Sigmoid colon (tissue), 7 donors: ENCODE measurements around the gene LEFTY2. TPM values are rescaled to one million over a fixed set of nuclear protein-coding genes. Genes with fewer than 3 reads are reported as not detected.
"Not testable (repeated sequence)": the region's sequence is repeated elsewhere in the genome, so short reads cannot be mapped to it uniquely, and the experiment has no call there.

Experiments used
- DNase-seq: peaks from one replicate; pipeline ENCODE4 v3.0.0-alpha.2; 2019
- H3K27ac ChIP-seq, 4 donors: fragments of 200-600 bp; sonication (generic); one replicate each; pipeline ENCODE4 v1.5.1; 2016 to 2019; ENCODE audit warnings: mild to moderate bottlenecking in 1 of 4
- H3K27me3 ChIP-seq, 3 donors: fragments of 200-600 bp; sonication (generic); one replicate each; pipeline ENCODE4 v1.5.1; 2019; ENCODE audit warnings: mild to moderate bottlenecking in 1 of 3
- H3K36me3 ChIP-seq, 4 donors: fragments of 200-600 bp; sonication (generic); one replicate each; pipeline ENCODE4 v1.5.1; 2016 to 2019
- H3K4me1 ChIP-seq, 4 donors: fragments of 200-600 bp; sonication (generic); one replicate each; pipeline ENCODE4 v1.5.1; 2017 to 2019
- H3K4me3 ChIP-seq, 4 donors: fragments of 200-600 bp; sonication (generic); one replicate each; pipeline ENCODE4 v1.5.1; 2017 to 2019; ENCODE audit warnings: mild to moderate bottlenecking in 2 of 4, moderate library complexity in 1 of 4
- H3K9me3 ChIP-seq, 4 donors: fragments of 200-600 bp in 3 of 4; sonication (generic) in 3 of 4; one replicate each; pipeline versions ENCODE4 v1.5.1 to v1.6.1; 2013 to 2019
- CTCF ChIP-seq, 4 experiments: fragments of 450-650 bp in 3 of 4; fragments of 200-600 bp in 1 of 4; IDR thresholded peaks; one replicate each; pipeline ENCODE4 v1.5.1; 2016 to 2019; ENCODE audit warnings: antibody characterized with exemption in 4 of 4, mild to moderate bottlenecking in 3 of 4, moderate library complexity in 2 of 4
- EP300 ChIP-seq, 4 donors: sonication (generic); formaldehyde crosslinking; IDR thresholded peaks; one replicate each; pipeline ENCODE4 v1.6.1; 2017; ENCODE audit warnings: antibody characterized with exemption in 4 of 4
- POLR2A ChIP-seq, 2 donors: fragments of 450-650 bp; IDR thresholded peaks; one replicate each; pipeline ENCODE4 v1.6.1; 2016; ENCODE audit warnings: antibody characterized with exemption in 2 of 2, mild to moderate bottlenecking in 2 of 2, moderate library complexity in 2 of 2
- POLR2AphosphoS5 ChIP-seq, 4 donors: sonication (generic); formaldehyde crosslinking; IDR thresholded peaks; one replicate each; pipeline ENCODE4 v1.6.1; 2017; ENCODE audit warnings: antibody characterized with exemption in 4 of 4
- WGBS, 2 donors: extraction: QIAGEN DNeasy Blood & Tissue Kit; methylation state at CpG; one replicate each; pipeline ENCODE4 v1.1.7; 2013; 5-methylcytosine and 5-hydroxymethylcytosine counted together
- intact Hi-C: fragments of 100-400 bp; cut with DNase I; formaldehyde crosslinking; loops from one replicate; pipeline ENCODE4 v1.15.1; 2023
- polyA plus RNA-seq, 3 donors: library from polyadenylated mRNA; stranded (reverse); fragments of 200-250 nt; gene quantifications; one replicate each; pipeline ENCODE4 v1.2.3, GENCODE V29; 2013
- total RNA-seq, 4 donors: library from RNA; depleted of rRNA; stranded (reverse); fragments of >200 nt; gene quantifications; one replicate each; pipeline ENCODE4 v1.1.0, GENCODE V29; 2016
- donor health status: healthy with polysubstance abuse.
- donor health status: Bipolar disorder and iron deficiency.
- donor health status: healthy.

Gene LEFTY2
- total and polyA plus RNA-seq, 7 donors = 0.71 to 15.6 (median 3.0) TPM; not detected in 3

- H3K4me1 ChIP-seq = peaks cover 0 to 27% (median 17%) of the 10 kb centered on the region in 4 donors
- no peak overlapping the region for H3K4me3 ChIP-seq
- H3K27me3 ChIP-seq = no peaks in the 10 kb centered on the region
- no peaks in the 10 kb centered on the region for H3K9me3 ChIP-seq
- intact Hi-C loops = no loop called here
- peak overlapping the region in 1 of 4 donors; percentile 62 for H3K27ac ChIP-seq
- TF ChIP-seq POLR2A (IDR thresholded peaks at IDR 0.05) (no peak), EP300 (IDR thresholded peaks at IDR 0.05) (no peak), POLR2AphosphoS5 (IDR thresholded peaks at IDR 0.05) (no peak), CTCF (IDR thresholded peaks at IDR 0.05) (no peak)
- DNase-seq = no peak
- no peaks in the 10 kb centered on the region for H3K36me3 ChIP-seq
- WGBS, 2 donors = 56 to 61% methylated on average over 1 of the region's 1 CpG
Observed at GRCh38 chr1:225941942-225942222, 862 bp upstream of the LEFTY2 start.

GRCh38 chr1:225940385-225941151 is 452 bp downstream of the LEFTY2 start:
- Histone ChIP-seq H3K36me3 (no peaks in the 10 kb centered on the region), H3K27me3 (no peaks in the 10 kb centered on the region), H3K4me1 (peaks cover 0 to 27% (median 17%) of the 10 kb centered on the region in 4 donors), H3K4me3 (no peak overlapping the region), H3K9me3 (no peaks in the 10 kb centered on the region), H3K27ac (peak overlapping the region in 2 of 4 donors; percentile 21 to 62)
- no peak for DNase-seq
- WGBS, 2 donors = 88 to 89% methylated on average over 25 of the region's 25 CpGs
- intact Hi-C loops = no loop called here
- no peak for TF ChIP-seq POLR2A (IDR thresholded peaks at IDR 0.05)
- TF ChIP-seq POLR2AphosphoS5 (IDR thresholded peaks at IDR 0.05) = no peak
- no peak for TF ChIP-seq EP300 (IDR thresholded peaks at IDR 0.05)
- no peak for TF ChIP-seq CTCF (IDR thresholded peaks at IDR 0.05)

GRCh38 chr1:225939939-225940310 is 1.1 kb downstream of the LEFTY2 start:
- DNase-seq, intact Hi-C loops: not testable (repeated sequence)

GRCh38 chr1:225939097-225939938 is 1.7 kb downstream of the LEFTY2 start:
- H3K27me3 ChIP-seq, H3K27ac ChIP-seq, intact Hi-C loops, DNase-seq, H3K9me3 ChIP-seq, H3K36me3 ChIP-seq: not testable (repeated sequence)
- Histone ChIP-seq H3K4me3 (peak overlapping the region in 1 of 4 donors; percentile 15), H3K4me1 (peaks cover 0 to 27% (median 17%) of the 10 kb centered on the region in 4 donors)
- WGBS, 2 donors = 53 to 57% methylated on average over 62 to 65 of the region's 69 CpGs

More at GRCh38 chr1:225939939-225940310, 1.1 kb downstream of the LEFTY2 start:
- H3K9me3 ChIP-seq, H3K36me3 ChIP-seq, H3K27ac ChIP-seq, H3K4me3 ChIP-seq, H3K27me3 ChIP-seq: not testable (repeated sequence)
- WGBS, 2 donors = 68 to 79% methylated on average over 8 of the region's 8 CpGs
- peaks cover 0 to 27% (median 17%) of the 10 kb centered on the region in 4 donors for H3K4me1 ChIP-seq

GRCh38 chr1:225937048-225937968 is 3.7 kb downstream of the LEFTY2 start:
- H3K36me3 ChIP-seq = no peaks in the 10 kb centered on the region
- TF ChIP-seq EP300 (IDR thresholded peaks at IDR 0.05) (no peak), CTCF (IDR thresholded peaks at IDR 0.05) (no peak), POLR2AphosphoS5 (IDR thresholded peaks at IDR 0.05) (no peak), POLR2A (IDR thresholded peaks at IDR 0.05) (no peak)
- no peak overlapping the region for H3K4me3 ChIP-seq
- H3K27me3 ChIP-seq = no peaks in the 10 kb centered on the region
- H3K27ac ChIP-seq = no peak overlapping the region
- peaks cover 0 to 27% (median 17%) of the 10 kb centered on the region in 4 donors for H3K4me1 ChIP-seq
- WGBS, 2 donors = 88 to 92% methylated on average over 21 of the region's 21 CpGs
- intact Hi-C loops = no loop called here
- DNase-seq = no peak
- H3K9me3 ChIP-seq = no peaks in the 10 kb centered on the region
